ENCODE results near the gene DXO. TPM values are rescaled to one million over a fixed set of nuclear protein-coding genes. Genes with fewer than 3 reads are reported as not detected.

Gene DXO
- total RNA-seq, 1 experiment from 2014 or later, result 16.4 TPM

DNA sequence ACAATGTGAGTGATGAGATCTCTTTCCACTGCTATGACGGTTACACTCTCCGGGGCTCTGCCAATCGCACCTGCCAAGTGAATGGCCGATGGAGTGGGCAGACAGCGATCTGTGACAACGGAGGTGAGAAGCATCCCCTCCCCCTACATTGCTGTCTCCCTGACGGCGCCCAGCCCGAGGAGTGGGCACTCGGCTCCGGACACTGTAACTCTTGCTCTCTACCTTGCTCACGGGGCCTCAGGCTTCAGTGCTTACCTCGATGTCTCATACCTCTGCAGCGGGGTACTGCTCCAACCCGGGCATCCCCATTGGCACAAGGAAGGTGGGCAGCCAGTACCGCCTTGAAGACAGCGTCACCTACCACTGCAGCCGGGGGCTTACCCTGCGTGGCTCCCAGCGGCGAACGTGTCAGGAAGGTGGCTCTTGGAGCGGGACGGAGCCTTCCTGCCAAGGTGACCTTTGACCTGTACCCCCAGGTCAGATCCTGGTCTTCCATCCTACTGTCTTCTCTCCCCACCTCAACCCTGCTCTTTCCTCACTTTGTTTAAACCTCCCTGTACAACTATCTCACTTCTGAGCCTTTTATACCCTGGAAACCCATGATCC, 24.8 kb downstream of the DXO start (continued):
- TF ChIP-seq, protein P1, sequence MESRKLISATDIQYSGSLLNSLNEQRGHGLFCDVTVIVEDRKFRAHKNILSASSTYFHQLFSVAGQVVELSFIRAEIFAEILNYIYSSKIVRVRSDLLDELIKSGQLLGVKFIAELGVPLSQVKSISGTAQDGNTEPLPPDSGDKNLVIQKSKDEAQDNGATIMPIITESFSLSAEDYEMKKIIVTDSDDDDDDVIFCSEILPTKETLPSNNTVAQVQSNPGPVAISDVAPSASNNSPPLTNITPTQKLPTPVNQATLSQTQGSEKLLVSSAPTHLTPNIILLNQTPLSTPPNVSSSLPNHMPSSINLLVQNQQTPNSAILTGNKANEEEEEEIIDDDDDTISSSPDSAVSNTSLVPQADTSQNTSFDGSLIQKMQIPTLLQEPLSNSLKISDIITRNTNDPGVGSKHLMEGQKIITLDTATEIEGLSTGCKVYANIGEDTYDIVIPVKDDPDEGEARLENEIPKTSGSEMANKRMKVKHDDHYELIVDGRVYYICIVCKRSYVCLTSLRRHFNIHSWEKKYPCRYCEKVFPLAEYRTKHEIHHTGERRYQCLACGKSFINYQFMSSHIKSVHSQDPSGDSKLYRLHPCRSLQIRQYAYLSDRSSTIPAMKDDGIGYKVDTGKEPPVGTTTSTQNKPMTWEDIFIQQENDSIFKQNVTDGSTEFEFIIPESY (IDR thresholded peaks at IDR 0.05; ENCODE audit: extremely low read depth, insufficient replicate concordance, low read length), result no peak
- TF ChIP-seq EZH2 (IDR thresholded peaks at IDR 0.05), result no peak

DNA sequence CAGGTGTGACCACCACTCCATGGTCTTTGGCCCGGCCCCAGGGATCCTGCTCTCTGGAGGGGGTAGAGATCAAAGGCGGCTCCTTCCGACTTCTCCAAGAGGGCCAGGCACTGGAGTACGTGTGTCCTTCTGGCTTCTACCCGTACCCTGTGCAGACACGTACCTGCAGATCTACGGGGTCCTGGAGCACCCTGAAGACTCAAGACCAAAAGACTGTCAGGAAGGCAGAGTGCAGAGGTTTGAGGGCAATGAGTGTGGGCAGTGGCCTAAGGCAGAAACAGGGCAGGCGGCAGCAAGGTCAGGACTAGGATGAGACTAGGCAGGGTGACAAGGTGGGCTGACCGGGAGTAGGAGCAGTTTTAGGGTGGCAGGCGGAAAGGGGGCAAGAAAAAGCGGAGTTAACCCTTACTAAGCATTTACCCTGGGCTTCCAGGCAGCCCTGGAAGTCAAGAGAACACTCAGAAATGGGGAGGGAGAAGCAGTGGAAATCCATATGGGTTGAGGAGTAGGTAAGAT, 25.5 kb downstream of the DXO start:
- CTCF ChIA-PET, result no interaction called here

More for the DNA sequence above, 25.5 kb downstream of the DXO start:
- POLR2A ChIA-PET, result no interaction called here
- Histone ChIP-seq H3K9ac (ENCODE audit: low read length) (no peak overlapping the region), H3K79me2 (ENCODE audit: insufficient read depth, low read length) (no peaks in the 10 kb centered on the region), H3K27me3 (ENCODE audit: insufficient read depth, low read length) (no peaks in the 10 kb centered on the region), H2AFZ (ENCODE audit: low read depth, low read length, poor library complexity, severe bottlenecking) (no peak overlapping the region), H3K9me2 (ENCODE audit: insufficient read depth) (no peaks in the 10 kb centered on the region; the same call in 1 of the 2 replicates), H3K9me3 (ENCODE audit: control insufficient read depth in 1 of 2, insufficient read depth in 1 of 2, low read depth in 1 of 2, low read length in 2 of 2) (no peaks in the 10 kb centered on the region), H3K4me3 (replicated peaks in 1 of 2; ENCODE audit: low read depth in 1 of 2, low read length in 2 of 2) (no peak overlapping the region), H3K4me2 (ENCODE audit: low read length) (no peak overlapping the region), H3K4me1 (ENCODE audit: control insufficient read depth in 1 of 2, insufficient read depth in 2 of 2, low read length in 2 of 2) (peaks cover 7 to 43% of the 10 kb centered on the region in 2 experiments; a peak in 3 of 4 replicates), H3K27ac (ENCODE audit: low read depth, low read length) (no peak overlapping the region), H4K20me1 (ENCODE audit: insufficient read depth) (no peaks in the 10 kb centered on the region), H3K36me3 (ENCODE audit: control insufficient read depth in 1 of 2, insufficient read depth in 2 of 2, low read length in 2 of 2) (peaks cover 0 to 4% of the 10 kb centered on the region in 2 experiments; a peak in 1 of 4 replicates)
- intact Hi-C loops (cut with micrococcal nuclease), result no loop called here
- ATAC-seq, result no peak
- no peak for TF ChIP-seq EZH2 (IDR thresholded peaks at IDR 0.05)
- no peak for TF ChIP-seq RAD21 (IDR thresholded peaks at IDR 0.05; ENCODE audit: low read depth)
- TF ChIP-seq FOSL1 (IDR thresholded peaks at IDR 0.05; ENCODE audit: low read depth), result no peak
- no peak for TF ChIP-seq SIN3A (IDR thresholded peaks at IDR 0.05; ENCODE audit: low read depth)
- TF ChIP-seq, protein P1 (IDR thresholded peaks at IDR 0.05; ENCODE audit: extremely low read depth, insufficient replicate concordance, low read length), result no peak
- TF ChIP-seq EGR1 (IDR thresholded peaks at IDR 0.05; ENCODE audit: low read depth), result no peak
- TF ChIP-seq, protein P2, sequence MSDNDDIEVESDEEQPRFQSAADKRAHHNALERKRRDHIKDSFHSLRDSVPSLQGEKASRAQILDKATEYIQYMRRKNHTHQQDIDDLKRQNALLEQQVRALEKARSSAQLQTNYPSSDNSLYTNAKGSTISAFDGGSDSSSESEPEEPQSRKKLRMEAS (IDR thresholded peaks at IDR 0.05), result no peak
- no peak for DNase-seq (ENCODE audit: low read depth, low spot score)
- no TSS peak for BruUV-seq (replicated peaks)
- RAD21 ChIA-PET (ENCODE audit: low non-redundant PET in 1 of 2, low total read pairs in 2 of 2, uncharacterized antibody in 2 of 2, unreplicated experiment in 2 of 2), result no interaction called here
